SK-N-SH (cell line): Measurements from ENCODE around the gene PPM1L.

Source experiments
- EP300 ChIP-seq, 2 experiments: IDR thresholded peaks; 2 replicates each; pipeline versions ENCODE4 v1.4.0 to v1.6.1; 2012; ENCODE audit warnings: borderline replicate concordance in 1 of 2, low read depth in 1 of 2, low read length in 1 of 2
- RFX5 ChIP-seq: IDR thresholded peaks from 2 replicates; pipeline ENCODE4 v1.6.1; 2012; ENCODE audit warnings: mild to moderate bottlenecking, improper control_type of control experiment, low read length
- TF ChIP-seq, protein P1 (sequence below): fragments of 200-600 bp; sonication (generic); IDR thresholded peaks from 2 replicates; pipeline ENCODE4 v1.6.1; 2017; ENCODE audit warnings: antibody characterized with exemption, mild to moderate bottlenecking, moderate library complexity
- TF ChIP-seq, protein P2 (sequence below): IDR thresholded peaks from 2 replicates; pipeline ENCODE4 v1.6.1; 2012; ENCODE audit warnings: mild to moderate bottlenecking, low read depth, low read length, moderate library complexity

DNA sequence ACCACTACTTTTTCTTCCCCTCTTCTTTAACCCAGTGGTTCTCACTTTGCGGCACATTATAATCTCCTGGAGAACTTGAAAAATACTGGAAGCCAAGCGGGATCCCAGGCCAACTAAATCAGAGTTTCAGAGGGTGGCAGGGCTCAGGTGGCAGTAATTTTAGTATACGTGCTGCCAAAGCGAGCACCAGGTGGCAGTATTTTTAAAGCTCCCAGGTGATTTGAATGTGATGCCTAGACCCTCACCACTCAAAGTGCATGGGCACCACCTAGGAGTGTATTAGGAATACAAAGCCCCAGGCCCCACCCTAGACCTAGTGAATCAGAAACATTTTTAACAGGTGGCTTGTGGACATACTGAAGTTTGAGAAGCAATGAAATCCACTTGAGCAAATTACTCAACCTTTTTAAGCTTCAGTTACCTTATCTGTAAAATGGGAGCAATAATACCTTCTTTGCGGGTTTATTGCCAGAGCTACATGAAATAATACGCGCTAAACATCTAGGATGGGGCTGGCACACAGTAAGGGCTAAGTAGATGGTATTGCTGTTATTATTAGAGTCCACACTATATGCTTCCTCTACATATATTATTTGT is 340.8 kb downstream of the PPM1L start:
- TF ChIP-seq, protein P1, sequence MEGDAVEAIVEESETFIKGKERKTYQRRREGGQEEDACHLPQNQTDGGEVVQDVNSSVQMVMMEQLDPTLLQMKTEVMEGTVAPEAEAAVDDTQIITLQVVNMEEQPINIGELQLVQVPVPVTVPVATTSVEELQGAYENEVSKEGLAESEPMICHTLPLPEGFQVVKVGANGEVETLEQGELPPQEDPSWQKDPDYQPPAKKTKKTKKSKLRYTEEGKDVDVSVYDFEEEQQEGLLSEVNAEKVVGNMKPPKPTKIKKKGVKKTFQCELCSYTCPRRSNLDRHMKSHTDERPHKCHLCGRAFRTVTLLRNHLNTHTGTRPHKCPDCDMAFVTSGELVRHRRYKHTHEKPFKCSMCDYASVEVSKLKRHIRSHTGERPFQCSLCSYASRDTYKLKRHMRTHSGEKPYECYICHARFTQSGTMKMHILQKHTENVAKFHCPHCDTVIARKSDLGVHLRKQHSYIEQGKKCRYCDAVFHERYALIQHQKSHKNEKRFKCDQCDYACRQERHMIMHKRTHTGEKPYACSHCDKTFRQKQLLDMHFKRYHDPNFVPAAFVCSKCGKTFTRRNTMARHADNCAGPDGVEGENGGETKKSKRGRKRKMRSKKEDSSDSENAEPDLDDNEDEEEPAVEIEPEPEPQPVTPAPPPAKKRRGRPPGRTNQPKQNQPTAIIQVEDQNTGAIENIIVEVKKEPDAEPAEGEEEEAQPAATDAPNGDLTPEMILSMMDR = peak; percentile 49
- TF ChIP-seq, protein P2, sequence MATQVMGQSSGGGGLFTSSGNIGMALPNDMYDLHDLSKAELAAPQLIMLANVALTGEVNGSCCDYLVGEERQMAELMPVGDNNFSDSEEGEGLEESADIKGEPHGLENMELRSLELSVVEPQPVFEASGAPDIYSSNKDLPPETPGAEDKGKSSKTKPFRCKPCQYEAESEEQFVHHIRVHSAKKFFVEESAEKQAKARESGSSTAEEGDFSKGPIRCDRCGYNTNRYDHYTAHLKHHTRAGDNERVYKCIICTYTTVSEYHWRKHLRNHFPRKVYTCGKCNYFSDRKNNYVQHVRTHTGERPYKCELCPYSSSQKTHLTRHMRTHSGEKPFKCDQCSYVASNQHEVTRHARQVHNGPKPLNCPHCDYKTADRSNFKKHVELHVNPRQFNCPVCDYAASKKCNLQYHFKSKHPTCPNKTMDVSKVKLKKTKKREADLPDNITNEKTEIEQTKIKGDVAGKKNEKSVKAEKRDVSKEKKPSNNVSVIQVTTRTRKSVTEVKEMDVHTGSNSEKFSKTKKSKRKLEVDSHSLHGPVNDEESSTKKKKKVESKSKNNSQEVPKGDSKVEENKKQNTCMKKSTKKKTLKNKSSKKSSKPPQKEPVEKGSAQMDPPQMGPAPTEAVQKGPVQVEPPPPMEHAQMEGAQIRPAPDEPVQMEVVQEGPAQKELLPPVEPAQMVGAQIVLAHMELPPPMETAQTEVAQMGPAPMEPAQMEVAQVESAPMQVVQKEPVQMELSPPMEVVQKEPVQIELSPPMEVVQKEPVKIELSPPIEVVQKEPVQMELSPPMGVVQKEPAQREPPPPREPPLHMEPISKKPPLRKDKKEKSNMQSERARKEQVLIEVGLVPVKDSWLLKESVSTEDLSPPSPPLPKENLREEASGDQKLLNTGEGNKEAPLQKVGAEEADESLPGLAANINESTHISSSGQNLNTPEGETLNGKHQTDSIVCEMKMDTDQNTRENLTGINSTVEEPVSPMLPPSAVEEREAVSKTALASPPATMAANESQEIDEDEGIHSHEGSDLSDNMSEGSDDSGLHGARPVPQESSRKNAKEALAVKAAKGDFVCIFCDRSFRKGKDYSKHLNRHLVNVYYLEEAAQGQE = no peak
- TF ChIP-seq RFX5 = no peak
- no peak for TF ChIP-seq EP300 (IDR thresholded peaks at IDR 0.05; ENCODE audit: borderline replicate concordance in 1 of 2, low read depth in 1 of 2, low read length in 1 of 2)
